Gastroesophageal sphincter (tissue), 4 donors: ENCODE results near the gene GRIP2. TPM values are rescaled to one million over a fixed set of nuclear protein-coding genes. Genes with fewer than 3 reads are reported as not detected.

Source experiments
- ATAC-seq: fragments of 150-250 bp; one replicate; pipeline ENCODE4 v1.9.1; 2016; ENCODE audit warnings: mild to moderate bottlenecking, moderate library complexity
- H3K27ac ChIP-seq, 4 donors: fragments of 200-600 bp; sonication (generic) in 3 of 4; 1 replicate in 3 of 4; 2 replicates in 1 of 4; pipeline ENCODE4 v1.5.1; 2016 to 2019
- H3K27me3 ChIP-seq: fragments of 200-600 bp; sonication (generic); one replicate; pipeline ENCODE4 v1.5.1; 2019
- H3K36me3 ChIP-seq, 2 donors: fragments of 200-600 bp; sonication (generic); one replicate each; pipeline ENCODE4 v1.5.1; 2019; ENCODE audit warnings: control low read depth in 1 of 2
- H3K4me1 ChIP-seq, 3 donors: fragments of 200-600 bp; sonication (generic); 1 replicate in 2 of 3; 2 replicates in 1 of 3; pipeline ENCODE4 v1.5.1; 2016 to 2019; ENCODE audit warnings: control low read depth in 2 of 3
- H3K4me3 ChIP-seq, 2 donors: fragments of 200-600 bp; sonication (generic); one replicate each; pipeline ENCODE4 v1.5.1; 2019; ENCODE audit warnings: mild to moderate bottlenecking in 1 of 2, moderate library complexity in 1 of 2
- H3K9me3 ChIP-seq, 3 donors: fragments of 200-600 bp; sonication (generic); one replicate each; pipeline ENCODE4 v1.5.1; 2017 to 2019; ENCODE audit warnings: control low read depth in 2 of 3
- CTCF ChIP-seq, 4 experiments: fragments of 200-600 bp in 2 of 4; fragments of 450-650 bp in 2 of 4; sonication (generic) in 1 of 4; IDR thresholded peaks; one replicate each; pipeline ENCODE4 v1.5.1; 2017 to 2019; ENCODE audit warnings: antibody characterized with exemption in 4 of 4, mild to moderate bottlenecking in 2 of 4, moderate library complexity in 2 of 4
- EP300 ChIP-seq: sonication (generic); formaldehyde crosslinking; IDR thresholded peaks from one replicate; pipeline ENCODE4 v1.6.1; 2017; ENCODE audit warnings: antibody characterized with exemption, mild to moderate bottlenecking
- POLR2A ChIP-seq, 2 donors: fragments of 450-650 bp; IDR thresholded peaks; one replicate each; pipeline ENCODE4 v1.6.1; 2017; ENCODE audit warnings: antibody characterized with exemption in 2 of 2, mild to moderate bottlenecking in 2 of 2, moderate library complexity in 1 of 2
- POLR2AphosphoS5 ChIP-seq: sonication (generic); formaldehyde crosslinking; IDR thresholded peaks from one replicate; pipeline ENCODE4 v1.6.1; 2017; ENCODE audit warnings: antibody characterized with exemption
- WGBS, 2 donors: methylation state at CpG; one replicate each; pipeline ENCODE4 v1.1.5; 2018; ENCODE audit warnings: low coverage in 1 of 2; 5-methylcytosine and 5-hydroxymethylcytosine counted together
- total RNA-seq, 4 donors: library from RNA; depleted of rRNA; stranded (reverse); fragments of >200 nt; gene quantifications; one replicate each; pipeline ENCODE4 v1.1.0, GENCODE V29; 2016

GRIP2 gene
- total RNA-seq, result 1 to 10 TPM in 2 of 4 donors, under 1 TPM in 2; 0.27 to 1.6 (median 0.72) TPM

DNA sequence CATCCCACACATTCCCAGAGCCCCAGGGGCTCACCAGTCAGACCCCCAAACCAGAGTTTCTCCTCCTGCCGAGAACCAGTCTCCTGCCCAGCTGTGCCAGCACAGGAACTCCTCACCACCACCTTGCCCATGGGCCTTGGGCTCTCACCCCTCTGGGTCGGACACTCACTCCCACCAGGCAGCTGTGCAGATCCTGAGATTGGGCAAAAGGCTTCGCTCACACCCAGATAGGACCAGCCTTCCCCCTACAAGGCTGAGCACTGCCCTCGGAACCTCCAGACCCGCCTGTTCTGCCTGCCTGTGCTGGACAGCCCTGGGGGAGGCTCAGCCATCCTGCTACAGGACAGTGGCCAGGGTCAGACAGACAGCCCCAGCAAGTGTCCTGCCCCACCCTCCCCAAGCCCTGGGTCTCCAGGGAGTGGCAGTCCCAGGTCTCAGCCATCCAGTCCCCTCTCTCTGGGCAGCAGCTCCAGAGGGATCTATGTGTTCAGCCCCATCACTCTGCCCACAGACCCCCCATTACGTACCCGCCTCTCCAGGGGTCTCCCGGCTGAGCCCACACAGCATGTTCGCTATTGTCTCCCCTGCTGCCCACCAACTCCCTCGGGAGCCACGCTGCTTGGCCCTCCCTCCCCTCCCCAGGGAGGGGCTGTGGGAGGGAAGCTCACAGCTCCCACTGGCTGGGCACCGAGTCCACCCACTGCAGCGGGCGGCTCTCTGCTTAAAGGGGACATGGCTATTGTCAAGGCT lies at the start of gene GRIP2:
Gene GRIP2 (minus strand): TSS at position 601 of the 750 bp plus-strand sequence. CDS start 34 bp downstream, at position 567.
- Histone ChIP-seq H3K27ac (no peak within 1 kb of the TSS), H3K4me1 (peaks cover 0 to 9% (median 0%) of the 10 kb centered on the region in 3 donors), H3K9me3 (no peaks in the 10 kb centered on the region), H3K4me3 (peak within 1 kb of the TSS in 1 of 2 donors; percentile 25), H3K36me3 (no peaks in the 10 kb centered on the region), H3K27me3 (peaks cover 26% of the 10 kb centered on the region)
- TF ChIP-seq EP300 (no peak), POLR2A (IDR thresholded peaks at IDR 0.05) (no peak), CTCF (IDR thresholded peaks at IDR 0.05) (no peak), POLR2AphosphoS5 (no peak)
- ATAC-seq, result peak; percentile 8
- WGBS, 2 donors, result 60% methylated on average over 1 of the region's 14 CpGs; no CpG with 5 or more reads in 1 of the 2 donors

DNA sequence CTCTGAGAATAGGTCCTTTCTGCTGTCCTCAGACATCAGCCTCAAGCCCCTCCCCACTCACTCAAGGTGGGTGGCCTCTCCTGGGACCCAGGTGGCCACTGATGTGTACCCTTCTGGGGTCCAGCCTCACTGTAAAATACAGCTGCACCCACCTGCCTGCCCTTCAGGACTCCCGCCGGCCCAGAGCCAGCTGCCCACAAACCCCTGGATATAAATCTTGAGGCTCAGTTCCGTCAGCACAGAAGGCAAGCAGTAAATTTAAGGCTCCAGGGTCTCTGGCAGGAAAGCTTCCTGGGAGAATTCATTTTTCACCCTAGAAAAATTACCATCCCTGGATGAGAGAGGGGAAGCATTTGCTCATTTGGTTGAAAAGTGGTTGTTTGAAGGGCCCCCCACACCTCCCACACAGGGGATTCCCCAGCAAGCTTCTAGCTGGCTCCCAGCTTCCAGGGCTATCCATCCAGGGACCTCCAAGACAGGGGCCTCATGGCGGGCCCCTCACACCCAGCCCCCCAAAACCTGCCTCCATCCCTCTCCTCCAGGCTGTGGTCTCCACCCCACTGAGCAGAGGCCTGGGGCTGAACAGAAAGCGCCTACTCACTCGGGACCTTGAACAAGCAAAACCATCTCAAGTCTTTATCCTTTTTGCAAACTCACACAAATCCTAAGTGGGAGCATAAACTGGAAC lies 48.4 kb upstream of the GRIP2 start:
- H3K27ac ChIP-seq, result no peak overlapping the region
- ATAC-seq, result no peak
- H3K9me3 ChIP-seq, result no peaks in the 10 kb centered on the region
- TF ChIP-seq POLR2AphosphoS5 (no peak), EP300 (no peak)
- H3K27me3 ChIP-seq, result peaks cover 46% of the 10 kb centered on the region
- 67 to 80% methylated on average over 1 to 3 of the region's 6 CpGs for WGBS, 2 donors
- H3K4me3 ChIP-seq, result no peak overlapping the region
- no peaks in the 10 kb centered on the region for H3K36me3 ChIP-seq
- no peaks in the 10 kb centered on the region for H3K4me1 ChIP-seq

- TF ChIP-seq CTCF (IDR thresholded peaks at IDR 0.05) (no peak), POLR2AphosphoS5 (no peak), EP300 (no peak), POLR2A (IDR thresholded peaks at IDR 0.05) (no peak)
- H3K27me3 ChIP-seq, result peaks cover 46% of the 10 kb centered on the region
- H3K27ac ChIP-seq, result no peak overlapping the region
- ATAC-seq, result no peak
- H3K36me3 ChIP-seq, result no peaks in the 10 kb centered on the region
- no peaks in the 10 kb centered on the region for H3K4me1 ChIP-seq
- no peak overlapping the region for H3K4me3 ChIP-seq
- no peaks in the 10 kb centered on the region for H3K9me3 ChIP-seq
- 57 to 60% methylated on average over 3 to 4 of the region's 4 CpGs for WGBS, 2 donors
Measured at GRCh38 chr3:14587740-14588360, 47.7 kb upstream of the GRIP2 start.

GRCh38 chr3:14586611-14587010 lies 46.5 kb upstream of the GRIP2 start:
- peaks cover 51% of the 10 kb centered on the region for H3K27me3 ChIP-seq
- H3K27ac ChIP-seq, result no peak overlapping the region
- H3K9me3 ChIP-seq, result no peaks in the 10 kb centered on the region
- WGBS, 2 donors, result 20 to 25% methylated on average over 1 of the region's 2 CpGs
- H3K36me3 ChIP-seq, result no peaks in the 10 kb centered on the region
- no peak for ATAC-seq
- H3K4me3 ChIP-seq, result no peak overlapping the region
- TF ChIP-seq POLR2AphosphoS5 (no peak), POLR2A (IDR thresholded peaks at IDR 0.05) (no peak), EP300 (no peak)
- H3K4me1 ChIP-seq, result no peaks in the 10 kb centered on the region

GRCh38 chr3:14583548-14584091 lies 43.5 kb upstream of the GRIP2 start:
- WGBS, 2 donors, result 81 to 83% methylated on average over 1 to 5 of the region's 5 CpGs

More at GRCh38 chr3:14583548-14584091, 43.5 kb upstream of the GRIP2 start:
- Histone ChIP-seq H3K27ac (no peak overlapping the region), H3K9me3 (no peaks in the 10 kb centered on the region), H3K27me3 (peaks cover 47% of the 10 kb centered on the region), H3K4me3 (no peak overlapping the region), H3K4me1 (no peaks in the 10 kb centered on the region), H3K36me3 (no peaks in the 10 kb centered on the region)
- TF ChIP-seq POLR2A (IDR thresholded peaks at IDR 0.05) (no peak), EP300 (no peak), POLR2AphosphoS5 (no peak), CTCF (IDR thresholded peaks at IDR 0.05) (no peak)
- ATAC-seq, result no peak
